Activated CD4-positive, CD25-positive, alpha-beta regulatory T cell treated with anti-CD3 and anti-CD28 coated beads, Interleukin-2, amount 50 U/mL, for 16 hours (primary cell): ENCODE data around the gene TIPARP.

ENCODE experiments used
- DNase-seq: peaks from one replicate; pipeline ENCODE4 v3.0.0-alpha.2; 2020; ENCODE audit warnings: low read depth, low spot score

Gene TIPARP

DNA sequence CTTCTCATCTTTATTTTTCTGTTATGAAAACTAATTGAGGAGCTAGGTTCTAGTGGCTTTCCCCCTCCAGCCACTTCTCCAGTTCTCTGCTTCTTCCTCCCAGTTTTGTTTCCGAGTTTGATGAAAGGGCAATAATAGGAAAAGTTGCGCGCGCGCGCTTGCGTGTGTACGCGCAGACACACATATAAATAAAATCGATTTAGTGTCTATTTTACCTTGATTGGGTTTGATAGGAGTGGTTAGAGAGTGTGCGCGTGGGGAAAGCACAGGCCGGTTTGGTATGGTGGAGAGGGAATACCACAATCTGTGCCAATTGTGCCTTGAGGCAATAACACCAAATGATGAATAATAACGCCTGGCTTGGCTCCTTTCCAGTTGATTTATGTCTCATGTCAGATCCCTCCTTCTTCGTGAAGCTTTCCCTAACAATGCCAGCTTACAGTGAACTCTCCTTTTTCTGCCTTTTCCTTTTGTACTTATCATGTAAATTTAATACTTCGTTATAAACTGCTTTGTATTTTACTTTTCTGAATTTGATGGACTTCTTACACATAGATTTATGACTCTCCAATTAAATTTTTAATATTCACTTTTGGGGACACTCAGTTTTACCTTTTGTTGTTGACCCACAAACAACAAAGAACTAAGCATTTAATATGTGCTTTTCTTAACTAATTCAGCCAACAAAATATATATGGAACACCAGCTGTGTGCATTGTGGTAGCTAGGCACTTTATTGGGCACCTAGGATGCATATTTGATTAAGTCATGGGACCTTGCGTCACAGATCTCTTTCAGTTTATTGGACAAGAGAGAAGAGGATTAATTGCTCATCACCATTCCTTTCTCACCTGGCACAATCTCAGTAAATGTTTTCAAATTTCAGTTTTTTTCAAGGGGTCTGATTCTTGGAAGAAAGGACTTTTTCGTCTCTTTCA is 1.7 kb downstream of the TIPARP start:
- DNase-seq, result no peak

DNA sequence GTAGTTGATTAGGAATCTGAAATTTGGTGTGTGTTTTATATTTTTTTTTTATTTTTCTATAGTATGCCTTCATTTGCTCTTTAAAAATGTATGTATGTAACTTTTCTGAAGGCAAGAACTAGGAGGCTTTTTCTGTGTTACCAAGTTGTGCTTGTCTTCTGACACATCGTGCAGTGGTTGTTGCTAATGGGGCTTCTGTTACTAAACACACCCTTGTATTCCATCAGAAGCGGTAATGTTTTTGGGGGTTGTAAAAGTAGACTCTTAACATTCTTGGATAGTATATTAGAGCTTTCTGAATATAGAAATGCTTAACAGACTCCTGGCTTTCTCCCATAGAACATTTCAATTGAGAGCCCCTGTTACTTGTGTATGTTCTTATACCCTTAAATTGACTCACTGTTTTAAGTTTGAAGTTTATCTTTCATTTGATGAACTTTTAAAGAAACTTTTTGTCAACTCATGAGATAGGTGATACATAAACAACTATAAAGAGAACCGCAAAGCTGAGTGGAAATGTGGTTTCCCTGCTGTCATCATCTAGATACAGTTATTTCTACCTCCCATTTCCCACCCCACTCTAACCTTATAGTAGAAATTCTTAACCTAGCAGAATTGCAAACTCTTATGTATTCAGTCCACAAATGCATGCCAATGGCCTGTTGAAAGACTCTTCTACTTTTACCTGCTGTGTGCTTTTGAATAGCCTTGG is 2.5 kb downstream of the TIPARP start:
- DNase-seq, result no peak

DNA sequence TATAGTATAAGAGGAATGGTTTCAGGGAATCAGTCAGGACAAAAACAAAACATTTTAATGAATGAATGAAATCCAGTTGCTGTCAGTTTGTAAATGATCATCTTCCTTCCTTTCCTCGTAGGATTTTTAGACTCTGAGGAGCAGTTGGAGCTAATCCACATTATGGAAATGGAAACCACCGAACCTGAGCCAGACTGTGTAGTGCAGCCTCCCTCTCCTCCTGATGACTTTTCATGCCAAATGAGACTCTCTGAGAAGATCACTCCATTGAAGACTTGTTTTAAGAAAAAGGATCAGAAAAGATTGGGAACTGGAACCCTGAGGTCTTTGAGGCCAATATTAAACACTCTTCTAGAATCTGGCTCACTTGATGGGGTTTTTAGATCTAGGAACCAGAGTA is 3.1 kb downstream of the TIPARP start:
- DNase-seq, result no peak

DNA sequence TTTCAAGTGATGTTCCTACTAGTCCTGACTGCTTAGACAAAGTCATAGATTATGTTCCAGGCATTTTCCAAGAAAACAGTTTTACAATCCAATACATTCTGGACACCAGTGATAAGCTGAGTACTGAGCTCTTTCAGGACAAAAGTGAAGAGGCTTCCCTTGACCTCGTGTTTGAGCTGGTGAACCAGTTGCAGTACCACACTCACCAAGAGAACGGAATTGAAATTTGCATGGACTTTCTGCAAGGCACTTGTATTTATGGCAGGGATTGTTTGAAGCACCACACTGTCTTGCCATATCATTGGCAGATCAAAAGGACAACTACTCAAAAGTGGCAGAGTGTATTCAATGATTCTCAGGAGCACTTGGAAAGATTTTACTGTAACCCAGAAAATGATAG is 3.8 kb downstream of the TIPARP start:
- DNase-seq, result no peak

DNA sequence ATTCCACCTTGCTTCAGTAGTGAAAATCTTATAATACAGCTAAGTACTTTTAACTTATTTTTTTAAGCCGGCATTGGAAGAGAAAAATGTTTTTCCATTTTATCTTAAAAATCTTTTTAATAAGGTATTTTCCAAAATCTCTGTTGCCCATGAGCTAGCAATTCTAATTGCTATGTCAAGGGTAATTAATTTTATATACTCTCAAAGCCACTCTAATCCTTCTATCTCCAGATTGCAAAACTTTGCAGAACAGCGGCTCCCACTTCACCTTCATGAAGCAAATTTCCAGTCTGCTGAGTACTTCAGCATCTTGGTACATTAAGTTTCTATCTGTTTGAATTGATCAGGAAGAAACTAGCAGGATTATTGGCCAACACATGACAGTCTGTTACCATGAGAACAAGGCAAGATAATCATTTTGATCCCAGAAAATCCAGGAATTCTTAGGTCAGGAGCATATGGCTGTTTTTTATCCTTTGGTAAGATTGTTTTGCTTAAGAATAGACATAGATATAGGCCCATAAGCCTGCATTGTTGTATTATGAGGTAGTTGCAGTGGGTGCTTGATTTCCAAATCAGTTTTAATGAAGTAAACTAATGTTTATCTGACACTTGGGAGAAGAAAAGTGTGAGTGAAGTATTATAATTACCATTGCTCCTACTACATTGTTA is 6.0 kb downstream of the TIPARP start:
- DNase-seq, result no peak

DNA sequence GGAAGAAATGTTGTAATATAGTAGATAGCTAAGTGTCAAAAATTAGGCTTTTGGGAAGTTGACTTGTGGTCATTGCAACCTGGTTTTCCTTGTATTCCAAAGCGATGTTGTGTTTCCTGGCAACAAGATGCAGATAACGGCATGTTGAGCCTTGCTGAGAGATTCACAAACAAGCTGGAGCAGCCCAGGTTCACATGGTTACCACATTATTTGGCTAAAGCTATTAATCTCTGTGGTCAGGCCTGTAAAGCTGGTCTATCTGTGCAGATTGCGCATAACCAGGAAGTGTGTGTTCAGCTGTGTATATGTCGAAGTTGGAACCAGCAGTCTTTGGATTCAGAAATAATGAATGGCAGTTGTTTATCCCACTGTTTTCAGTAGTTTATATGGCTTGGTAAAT is 6.6 kb downstream of the TIPARP start:
- no peak for DNase-seq

DNA sequence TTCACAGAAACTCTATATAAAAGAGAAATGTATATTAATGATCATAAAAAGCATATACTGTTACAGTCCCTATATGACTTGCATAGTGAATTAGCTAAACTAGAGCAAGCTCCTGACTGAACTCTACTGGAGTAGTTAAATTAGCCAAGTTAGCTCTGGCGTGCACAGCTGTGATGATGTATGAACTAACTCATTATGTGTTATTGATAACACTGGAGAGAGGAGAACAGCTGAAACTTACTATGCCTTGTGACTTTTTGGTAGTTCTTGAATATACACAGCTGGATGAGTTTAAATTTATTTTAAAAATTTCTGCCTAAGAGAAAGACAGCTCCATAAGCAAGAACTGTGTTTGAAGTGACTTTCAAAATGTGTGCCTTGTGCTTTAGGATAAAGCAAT is 8.1 kb downstream of the TIPARP start:
- DNase-seq, result no peak

DNA sequence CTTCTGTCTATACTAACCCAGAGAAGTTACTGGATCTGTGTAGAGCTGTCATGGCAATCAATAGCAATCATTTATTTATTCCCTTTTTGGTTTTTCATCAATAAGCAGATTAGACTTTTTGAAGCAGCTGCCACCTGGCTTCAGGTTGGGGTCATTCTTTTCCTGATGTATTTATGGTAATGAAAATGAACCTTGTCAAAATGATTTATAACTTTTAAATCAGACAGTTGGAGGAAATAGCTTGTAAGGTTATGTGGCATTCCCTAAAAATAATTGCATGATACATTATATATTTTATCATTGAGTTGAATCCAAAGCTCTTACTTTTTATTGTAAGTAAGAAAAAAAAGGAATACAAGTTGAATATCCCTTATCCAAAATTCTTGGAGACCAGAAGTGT is 8.6 kb downstream of the TIPARP start:
- no peak for DNase-seq

DNA sequence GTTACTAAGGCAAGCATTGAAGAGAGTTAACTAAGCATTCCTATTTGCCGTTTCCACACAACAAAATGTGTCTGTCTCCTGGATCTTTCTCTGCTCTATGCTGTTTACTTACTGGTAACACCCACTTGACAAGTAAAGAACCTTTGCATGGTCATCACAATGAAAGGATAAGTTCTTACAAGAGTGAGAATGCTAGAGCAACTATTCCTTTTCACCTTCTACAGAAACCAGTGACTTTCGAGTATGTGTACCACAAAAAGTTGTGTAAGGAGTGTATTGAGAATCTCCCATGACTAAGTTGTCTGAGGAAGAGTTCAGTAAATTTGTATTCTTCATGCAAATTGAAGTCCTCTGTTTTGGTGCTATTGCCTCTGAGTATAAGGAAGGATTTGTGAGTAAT is 10.8 kb downstream of the TIPARP start:
- DNase-seq, result no peak

DNA sequence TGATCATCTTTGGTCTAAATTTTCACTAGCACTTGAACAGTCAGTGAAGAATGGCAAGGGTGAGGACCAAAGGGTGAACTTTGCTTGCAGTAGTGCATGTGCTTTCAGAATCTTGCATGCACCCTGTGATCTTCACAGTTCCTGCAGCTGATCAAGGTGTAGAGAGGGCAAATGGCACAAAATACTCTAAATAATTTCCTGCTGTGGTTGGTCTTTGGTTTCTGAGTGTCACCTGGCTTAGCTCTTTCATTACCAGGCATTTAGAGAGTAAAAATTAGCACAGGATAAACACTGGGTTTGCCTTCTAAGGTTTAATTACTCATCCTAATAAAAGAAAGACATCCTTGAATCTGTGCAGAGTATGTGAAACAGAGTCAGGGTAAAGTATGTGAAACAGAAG is 11.4 kb downstream of the TIPARP start:
- DNase-seq, result no peak

DNA sequence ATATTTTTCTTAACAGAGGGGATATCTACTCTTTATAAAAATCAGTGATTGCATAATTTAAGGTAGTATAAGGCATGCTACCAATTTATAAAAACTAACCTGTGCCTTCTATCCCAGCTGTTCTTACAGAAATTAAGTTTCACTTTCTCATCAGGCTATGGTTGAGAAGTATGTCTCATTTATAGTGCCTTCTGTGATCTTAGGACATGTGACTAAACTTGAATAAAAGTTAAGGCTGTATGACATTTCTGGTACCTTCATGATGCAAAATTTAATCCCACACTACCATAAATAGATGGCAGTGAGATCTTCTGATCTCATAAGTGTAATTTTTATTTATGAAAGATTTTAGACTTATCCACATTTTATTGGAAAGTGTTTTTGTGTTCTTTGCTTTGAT is 12.6 kb downstream of the TIPARP start:
- DNase-seq, result no peak

DNA sequence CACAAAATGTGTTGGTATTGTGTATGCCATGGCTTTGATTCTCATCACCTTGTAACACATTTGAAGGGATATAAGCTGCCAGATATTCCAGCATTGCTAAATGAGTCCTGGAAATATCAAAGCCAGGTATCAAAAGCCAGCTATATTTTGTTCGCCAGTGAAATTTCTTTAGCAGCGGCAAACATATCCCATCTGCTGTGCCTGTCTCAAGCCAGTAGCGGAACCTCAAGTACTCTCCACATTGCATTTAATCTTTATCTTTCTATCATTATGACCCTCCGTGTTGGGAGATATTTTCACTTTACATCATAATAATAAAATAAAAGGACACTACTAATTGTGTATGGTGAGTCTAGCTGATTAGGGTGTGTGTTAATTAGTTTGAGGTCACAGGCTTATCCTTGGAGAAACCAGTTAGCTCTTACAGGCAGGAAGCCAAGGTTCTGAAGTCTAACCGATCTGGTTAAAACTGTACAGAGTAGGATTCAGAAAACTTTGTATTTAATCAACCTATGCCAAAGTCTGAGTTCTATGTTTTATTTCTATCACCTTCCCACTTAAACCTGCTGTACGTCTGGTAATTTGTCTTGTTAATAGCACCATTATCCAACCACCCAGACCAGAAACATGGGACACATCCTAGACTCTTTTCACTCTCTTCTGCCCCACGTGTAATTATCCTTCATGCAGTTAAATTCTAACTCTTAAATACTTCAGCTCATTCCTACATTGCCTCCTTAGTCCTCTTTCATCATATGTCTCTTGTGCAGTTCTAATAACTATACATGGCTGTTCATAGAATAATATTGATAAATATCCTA is 14.5 kb downstream of the TIPARP start:
- DNase-seq, result no peak

DNA sequence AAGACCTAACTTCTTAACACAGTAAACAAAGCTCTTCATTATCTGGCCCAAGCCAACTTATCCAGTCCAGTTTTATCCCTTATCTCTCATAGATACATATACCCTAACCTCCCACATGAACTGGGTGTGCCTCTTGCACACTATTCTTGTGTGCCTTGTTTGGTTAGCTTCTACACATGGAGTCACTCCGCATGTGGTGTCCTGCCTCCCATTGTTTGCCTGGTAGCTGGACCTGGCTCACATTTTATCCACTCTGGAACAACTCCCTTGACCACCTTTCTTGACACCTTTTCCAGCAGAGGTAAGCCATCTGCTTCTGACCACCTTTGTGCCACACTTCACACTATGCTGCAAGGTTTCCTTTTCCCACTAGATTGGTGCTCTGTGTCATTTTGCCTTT is 15.2 kb downstream of the TIPARP start:
- no peak for DNase-seq

DNA sequence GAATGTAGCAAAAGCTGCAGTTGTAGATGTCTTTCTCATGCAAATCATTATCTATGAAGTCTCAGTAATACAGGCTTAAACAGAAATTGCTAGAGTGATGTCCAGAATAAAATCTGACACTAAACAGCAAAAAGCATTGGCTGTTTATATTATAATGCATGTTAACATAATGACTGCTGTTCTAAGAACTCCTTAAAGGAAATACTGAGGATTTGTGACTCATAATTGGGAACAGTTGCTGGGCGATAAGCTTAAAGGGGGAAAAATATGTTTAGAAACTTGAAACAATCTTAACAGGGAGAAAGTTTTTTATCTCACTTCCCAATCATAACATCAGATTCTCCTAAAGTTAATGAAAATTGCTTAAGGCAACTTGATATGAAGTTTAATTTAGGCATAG is 17.5 kb downstream of the TIPARP start:
- no peak for DNase-seq

DNA sequence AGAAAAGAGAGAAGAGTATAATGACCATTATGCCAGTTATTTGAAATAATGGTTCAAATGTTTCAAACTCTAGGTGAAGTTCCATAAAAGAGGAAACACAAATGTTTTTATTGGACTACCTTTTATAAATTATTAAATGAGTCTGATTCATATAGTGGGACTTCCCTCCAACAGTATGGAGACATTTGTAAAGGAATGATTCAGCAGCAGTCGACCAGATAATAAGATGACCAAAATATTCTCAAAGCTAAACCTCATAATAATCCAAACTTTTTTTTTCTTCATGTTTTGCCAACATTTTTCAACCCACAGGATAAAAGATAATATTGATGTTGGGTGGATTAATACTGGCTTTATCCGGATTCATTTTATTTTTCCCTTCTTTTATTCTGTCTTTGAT is 18.8 kb downstream of the TIPARP start:
- no peak for DNase-seq

DNA sequence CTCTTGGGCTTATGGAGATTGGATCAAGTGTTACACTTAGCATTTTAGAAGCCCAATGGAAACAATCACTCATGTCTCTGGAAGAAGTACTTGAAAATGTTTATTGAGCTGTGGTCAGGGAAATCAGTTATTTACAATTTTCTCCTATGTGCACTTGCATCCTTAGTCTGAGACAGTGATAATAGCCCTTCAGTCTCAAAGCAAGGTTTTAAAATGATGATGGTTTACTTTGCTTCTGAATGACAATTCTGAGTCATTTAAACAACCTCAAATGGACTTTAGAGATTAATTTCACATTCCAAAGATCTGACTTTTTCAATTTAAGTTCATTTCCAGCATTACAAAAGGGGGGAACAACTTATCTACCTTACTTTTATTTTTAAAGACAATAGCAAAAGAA is 20.1 kb downstream of the TIPARP start:
- DNase-seq, result no peak

DNA sequence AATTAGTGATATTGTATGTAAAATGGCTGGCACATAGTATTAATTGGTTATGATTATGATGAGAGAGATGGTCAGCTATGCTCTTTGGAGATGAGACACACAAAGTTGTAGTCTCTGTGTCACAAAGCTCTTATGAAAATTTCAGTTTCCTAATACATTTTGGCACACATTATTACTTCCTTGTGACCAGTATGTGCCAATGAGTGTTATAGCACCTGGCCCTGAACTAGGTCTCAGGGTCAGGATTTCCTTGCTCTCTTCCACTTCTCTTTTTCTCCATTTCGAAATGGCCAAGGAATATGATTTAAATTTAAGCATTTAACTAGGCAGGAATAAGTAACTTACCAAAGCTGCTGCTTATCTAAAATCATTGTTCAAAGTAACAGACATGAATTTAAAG is 28.0 kb downstream of the TIPARP start:
- DNase-seq, result no peak

DNA sequence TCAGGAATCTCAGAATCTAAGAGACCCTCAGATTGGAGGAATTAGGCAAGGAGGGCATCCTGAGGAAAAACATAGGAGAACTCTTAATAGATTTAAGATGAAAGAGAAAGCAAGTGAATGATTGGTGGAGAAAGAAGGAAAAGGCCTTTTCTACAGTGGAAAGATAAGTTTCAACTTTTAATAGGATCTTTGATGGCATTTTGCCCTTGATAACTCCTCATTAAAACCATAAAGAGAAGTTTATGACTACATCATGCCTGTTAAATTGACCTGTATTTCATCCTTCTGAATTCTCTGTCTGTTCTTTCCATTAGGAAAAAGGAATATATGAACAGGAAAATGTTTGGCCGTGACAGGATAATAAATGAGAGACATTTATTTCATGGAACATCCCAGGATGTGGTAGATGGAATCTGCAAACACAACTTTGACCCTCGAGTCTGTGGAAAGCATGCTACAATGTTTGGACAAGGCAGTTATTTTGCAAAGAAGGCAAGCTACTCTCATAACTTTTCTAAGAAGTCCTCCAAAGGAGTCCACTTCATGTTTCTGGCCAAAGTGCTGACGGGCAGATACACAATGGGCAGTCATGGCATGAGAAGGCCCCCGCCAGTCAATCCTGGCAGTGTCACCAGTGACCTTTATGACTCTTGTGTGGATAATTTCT is 30.1 kb downstream of the TIPARP start:
- DNase-seq, result no peak

DNA sequence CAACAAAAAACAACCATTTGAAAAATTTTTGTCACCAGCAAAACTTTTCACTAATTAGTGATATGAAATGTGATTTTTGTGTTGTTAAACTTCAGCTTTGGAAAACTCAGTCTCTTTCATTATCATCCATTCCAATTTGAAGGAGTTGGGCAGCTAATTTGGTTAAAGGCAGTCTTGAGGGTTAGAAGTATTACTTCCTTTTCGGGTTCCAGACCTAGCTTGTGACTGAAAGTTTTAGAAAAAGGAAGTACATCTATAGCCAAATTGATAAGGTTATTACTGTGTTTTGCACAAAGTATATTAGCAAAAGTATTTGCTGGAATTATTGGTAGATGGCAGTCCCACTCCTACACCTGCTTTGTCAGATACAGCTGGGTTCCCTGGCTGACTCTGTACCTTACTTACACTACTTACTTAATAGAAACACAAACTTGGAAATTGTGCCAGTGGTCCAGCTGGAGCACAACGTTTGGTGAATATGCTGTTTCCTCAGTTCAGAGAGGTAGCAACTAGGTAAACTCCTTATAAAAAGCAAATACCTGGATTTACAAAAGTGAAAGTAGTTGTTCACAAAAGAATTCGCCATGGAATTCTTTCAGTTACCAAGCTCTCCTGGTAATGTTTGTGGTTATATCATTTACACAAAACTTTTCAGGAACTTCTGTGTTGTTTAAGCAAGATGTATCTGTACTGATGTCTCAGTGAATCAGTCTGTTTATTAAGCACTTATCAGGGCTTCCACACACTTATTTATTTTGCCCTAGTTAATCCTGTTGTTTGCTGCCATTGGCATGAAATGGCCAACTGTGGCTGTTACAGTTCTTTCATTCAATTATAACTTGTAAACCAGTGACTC is 31.6 kb downstream of the TIPARP start:
- no peak for DNase-seq

DNA sequence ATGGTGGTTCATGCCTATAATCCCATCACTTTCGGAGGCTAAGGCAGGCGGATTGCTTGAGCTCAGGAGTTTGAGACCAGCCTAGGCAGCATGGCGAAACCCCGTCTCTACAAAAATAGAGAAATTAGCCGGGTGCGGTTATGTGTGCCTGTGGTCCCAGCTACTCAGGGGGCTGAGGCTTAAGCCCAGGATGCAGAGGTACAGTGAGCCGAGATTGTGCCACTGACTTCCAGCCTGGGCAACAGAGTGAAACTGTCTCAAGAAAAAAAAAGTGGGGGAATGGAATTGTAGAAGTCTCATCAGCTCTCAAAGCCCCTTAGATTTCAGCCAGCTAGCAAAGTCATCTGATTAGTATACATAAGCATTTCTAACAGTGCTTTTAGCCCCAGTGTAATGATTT is 33.2 kb downstream of the TIPARP start:
- no peak for DNase-seq
